SIG-M5 (cell line): ENCODE measurements around the gene ANKS3.

ENCODE experiments used
- DNase-seq: peaks from one replicate; lab custom pipeline; 2025; lab: John Stamatoyannopoulos, UW

The ANKS3 gene

GRCh38 chr16:4696172-4696904, 37.7 kb downstream of the ANKS3 start:
- DNase-seq, result no peak

- DNase-seq, result no peak
Observed at GRCh38 chr16:4695473-4696171, 38.4 kb downstream of the ANKS3 start.

GRCh38 chr16:4694642-4695451, 39.2 kb downstream of the ANKS3 start:
- DNase-seq, result no peak

GRCh38 chr16:4693956-4694641, 40.0 kb downstream of the ANKS3 start:
- DNase-seq, result no peak

- DNase-seq, result peak; percentile 59
Observed at GRCh38 chr16:4693296-4693955, 40.6 kb downstream of the ANKS3 start, which contains the start of gene NUDT16L1. NUDT16L1 (plus strand) TSS chr16:4693562; CDS start chr16:4693727, 165 bp downstream.

- DNase-seq, result no peak
Observed at GRCh38 chr16:4692460-4693295, 41.4 kb downstream of the ANKS3 start.

GRCh38 chr16:4691666-4692412, 42.2 kb downstream of the ANKS3 start:
- no peak for DNase-seq

- no peak for DNase-seq
Observed at GRCh38 chr16:4690946-4691665, 43.0 kb downstream of the ANKS3 start.

GRCh38 chr16:4689864-4690704, 44.0 kb downstream of the ANKS3 start:
- no peak for DNase-seq

- no peak for DNase-seq
Observed at GRCh38 chr16:4689091-4689671, 44.9 kb downstream of the ANKS3 start.

- DNase-seq, result no peak
Observed at GRCh38 chr16:4688674-4689045, 45.4 kb downstream of the ANKS3 start.

GRCh38 chr16:4687946-4688673, 46.0 kb downstream of the ANKS3 start:
- no peak for DNase-seq

GRCh38 chr16:4687416-4687815, 46.7 kb downstream of the ANKS3 start:
- no peak for DNase-seq

- DNase-seq, result no peak
Observed at GRCh38 chr16:4686497-4687210, 47.4 kb downstream of the ANKS3 start.

GRCh38 chr16:4685776-4686496, 48.1 kb downstream of the ANKS3 start:
- DNase-seq, result no peak

GRCh38 chr16:4685292-4685691, 48.8 kb downstream of the ANKS3 start:
- DNase-seq, result no peak
